ENCODE measurements around the gene TMEM143.

Gene TMEM143

GRCh38 chr19:48353677-48354076 is 10.1 kb downstream of the TMEM143 start:
- no peaks in the 10 kb centered on the region for H3K27me3 Mint-ChIP-seq
- no peaks in the 10 kb centered on the region for H3K9me3 Mint-ChIP-seq
- H3K36me3 Mint-ChIP-seq (ENCODE audit: low read depth): peaks cover 11% of the 10 kb centered on the region
- no peak overlapping the region for H3K4me3 Mint-ChIP-seq
- H3K27ac Mint-ChIP-seq: no peak overlapping the region
- peaks cover 3% of the 10 kb centered on the region for H3K4me1 Mint-ChIP-seq (ENCODE audit: low read depth)

- Mint-ChIP-seq H3K4me3 (no peak overlapping the region), H3K9me3 (no peaks in the 10 kb centered on the region), H3K36me3 (ENCODE audit: low read depth) (peaks cover 7% of the 10 kb centered on the region), H3K4me1 (ENCODE audit: low read depth) (peaks cover 3% of the 10 kb centered on the region), H3K27ac (no peak overlapping the region), H3K27me3 (no peaks in the 10 kb centered on the region)
Measured at GRCh38 chr19:48351341-48351752, 12.4 kb downstream of the TMEM143 start.

- H3K27me3 Mint-ChIP-seq: no peaks in the 10 kb centered on the region
- H3K4me1 Mint-ChIP-seq (ENCODE audit: low read depth): peaks cover 3% of the 10 kb centered on the region
- no peaks in the 10 kb centered on the region for H3K9me3 Mint-ChIP-seq
- H3K36me3 Mint-ChIP-seq (ENCODE audit: low read depth): peaks cover 7% of the 10 kb centered on the region
- no peak overlapping the region for H3K4me3 Mint-ChIP-seq
- no peak overlapping the region for H3K27ac Mint-ChIP-seq
Measured at GRCh38 chr19:48350856-48351255, 12.9 kb downstream of the TMEM143 start.

GRCh38 chr19:48348737-48349136 is 15.0 kb downstream of the TMEM143 start:
- Mint-ChIP-seq H3K36me3 (ENCODE audit: low read depth) (peaks cover 7% of the 10 kb centered on the region), H3K9me3 (no peaks in the 10 kb centered on the region), H3K4me1 (ENCODE audit: low read depth) (peaks cover 3% of the 10 kb centered on the region), H3K27ac (no peak overlapping the region), H3K27me3 (no peaks in the 10 kb centered on the region), H3K4me3 (no peak overlapping the region)

- Mint-ChIP-seq H3K4me3 (no peak overlapping the region), H3K9me3 (no peaks in the 10 kb centered on the region), H3K4me1 (ENCODE audit: low read depth) (peaks cover 3% of the 10 kb centered on the region), H3K27me3 (no peaks in the 10 kb centered on the region), H3K27ac (no peak overlapping the region), H3K36me3 (ENCODE audit: low read depth) (peaks cover 7% of the 10 kb centered on the region)
Measured at GRCh38 chr19:48348045-48348444, 15.7 kb downstream of the TMEM143 start.

GRCh38 chr19:48346191-48346590 is 17.5 kb downstream of the TMEM143 start:
- peaks cover 2% of the 10 kb centered on the region for H3K4me1 Mint-ChIP-seq (ENCODE audit: low read depth)
- no peaks in the 10 kb centered on the region for H3K27me3 Mint-ChIP-seq
- no peaks in the 10 kb centered on the region for H3K9me3 Mint-ChIP-seq
- no peak overlapping the region for H3K4me3 Mint-ChIP-seq
- H3K27ac Mint-ChIP-seq: no peak overlapping the region
- H3K36me3 Mint-ChIP-seq (ENCODE audit: low read depth): peaks cover 5% of the 10 kb centered on the region

- Mint-ChIP-seq H3K9me3 (no peaks in the 10 kb centered on the region), H3K27ac (no peak overlapping the region), H3K4me1 (ENCODE audit: low read depth) (no peaks in the 10 kb centered on the region), H3K27me3 (no peaks in the 10 kb centered on the region), H3K4me3 (no peak overlapping the region), H3K36me3 (ENCODE audit: low read depth) (peaks cover 3% of the 10 kb centered on the region)
Measured at GRCh38 chr19:48344892-48345291, 18.8 kb downstream of the TMEM143 start.

GRCh38 chr19:48342841-48343540 is 20.7 kb downstream of the TMEM143 start:
- Mint-ChIP-seq H3K36me3 (ENCODE audit: low read depth) (no peaks in the 10 kb centered on the region), H3K27ac (no peak overlapping the region), H3K4me3 (no peak overlapping the region), H3K4me1 (ENCODE audit: low read depth) (no peaks in the 10 kb centered on the region), H3K9me3 (no peaks in the 10 kb centered on the region), H3K27me3 (no peaks in the 10 kb centered on the region)

GRCh38 chr19:48342414-48342738 is 21.4 kb downstream of the TMEM143 start:
- H3K4me1 Mint-ChIP-seq (ENCODE audit: low read depth): no peaks in the 10 kb centered on the region
- H3K27me3 Mint-ChIP-seq: no peaks in the 10 kb centered on the region
- no peaks in the 10 kb centered on the region for H3K36me3 Mint-ChIP-seq (ENCODE audit: low read depth)
- no peaks in the 10 kb centered on the region for H3K9me3 Mint-ChIP-seq
- no peak overlapping the region for H3K4me3 Mint-ChIP-seq
- no peak overlapping the region for H3K27ac Mint-ChIP-seq

- Mint-ChIP-seq H3K36me3 (ENCODE audit: low read depth) (no peaks in the 10 kb centered on the region), H3K27me3 (no peaks in the 10 kb centered on the region), H3K4me3 (no peak overlapping the region), H3K9me3 (no peaks in the 10 kb centered on the region), H3K27ac (no peak overlapping the region), H3K4me1 (ENCODE audit: low read depth) (no peaks in the 10 kb centered on the region)
Measured at GRCh38 chr19:48341515-48342413, 22.0 kb downstream of the TMEM143 start.

GRCh38 chr19:48340995-48341394 is 22.7 kb downstream of the TMEM143 start:
- Mint-ChIP-seq H3K9me3 (no peaks in the 10 kb centered on the region), H3K27me3 (no peaks in the 10 kb centered on the region), H3K4me3 (no peak overlapping the region), H3K36me3 (ENCODE audit: low read depth) (no peaks in the 10 kb centered on the region), H3K4me1 (ENCODE audit: low read depth) (no peaks in the 10 kb centered on the region), H3K27ac (no peak overlapping the region)

- Mint-ChIP-seq H3K36me3 (ENCODE audit: low read depth) (no peaks in the 10 kb centered on the region), H3K4me3 (no peak overlapping the region), H3K9me3 (no peaks in the 10 kb centered on the region), H3K4me1 (ENCODE audit: low read depth) (peaks cover 6% of the 10 kb centered on the region), H3K27ac (no peak overlapping the region), H3K27me3 (no peaks in the 10 kb centered on the region)
Measured at GRCh38 chr19:48338802-48339503, 24.8 kb downstream of the TMEM143 start.

- no peaks in the 10 kb centered on the region for H3K9me3 Mint-ChIP-seq
- H3K4me3 Mint-ChIP-seq: no peak overlapping the region
- no peak overlapping the region for H3K27ac Mint-ChIP-seq
- H3K27me3 Mint-ChIP-seq: no peaks in the 10 kb centered on the region
- no peaks in the 10 kb centered on the region for H3K36me3 Mint-ChIP-seq (ENCODE audit: low read depth)
- peaks cover 10% of the 10 kb centered on the region for H3K4me1 Mint-ChIP-seq (ENCODE audit: low read depth)
Measured at GRCh38 chr19:48338253-48338755, 25.4 kb downstream of the TMEM143 start.

GRCh38 chr19:48333467-48334384 is 30.0 kb downstream of the TMEM143 start:
- Mint-ChIP-seq H3K4me3 (peak overlapping the region; percentile 92), H3K9me3 (no peaks in the 10 kb centered on the region), H3K4me1 (ENCODE audit: low read depth) (peaks cover 49% of the 10 kb centered on the region), H3K27me3 (no peaks in the 10 kb centered on the region), H3K36me3 (ENCODE audit: low read depth) (peaks cover 27% of the 10 kb centered on the region), H3K27ac (peak overlapping the region; percentile 96)
